GM18498 (cell line): Measurements from ENCODE around the gene RCBTB1.
"Not testable (repeated sequence)": the region's sequence is repeated elsewhere in the genome, so short reads cannot be mapped to it uniquely, and the experiment has no call there.

Experiments used
- ATAC-seq: cut with Tn5 transposase; IDR thresholded peaks from one replicate; pipeline ENCODE4 v1.9.1; 2021; ENCODE audit warnings: mild to moderate bottlenecking, moderate library complexity; ENCODE audit not compliant: unreplicated experiment

Gene RCBTB1

DNA sequence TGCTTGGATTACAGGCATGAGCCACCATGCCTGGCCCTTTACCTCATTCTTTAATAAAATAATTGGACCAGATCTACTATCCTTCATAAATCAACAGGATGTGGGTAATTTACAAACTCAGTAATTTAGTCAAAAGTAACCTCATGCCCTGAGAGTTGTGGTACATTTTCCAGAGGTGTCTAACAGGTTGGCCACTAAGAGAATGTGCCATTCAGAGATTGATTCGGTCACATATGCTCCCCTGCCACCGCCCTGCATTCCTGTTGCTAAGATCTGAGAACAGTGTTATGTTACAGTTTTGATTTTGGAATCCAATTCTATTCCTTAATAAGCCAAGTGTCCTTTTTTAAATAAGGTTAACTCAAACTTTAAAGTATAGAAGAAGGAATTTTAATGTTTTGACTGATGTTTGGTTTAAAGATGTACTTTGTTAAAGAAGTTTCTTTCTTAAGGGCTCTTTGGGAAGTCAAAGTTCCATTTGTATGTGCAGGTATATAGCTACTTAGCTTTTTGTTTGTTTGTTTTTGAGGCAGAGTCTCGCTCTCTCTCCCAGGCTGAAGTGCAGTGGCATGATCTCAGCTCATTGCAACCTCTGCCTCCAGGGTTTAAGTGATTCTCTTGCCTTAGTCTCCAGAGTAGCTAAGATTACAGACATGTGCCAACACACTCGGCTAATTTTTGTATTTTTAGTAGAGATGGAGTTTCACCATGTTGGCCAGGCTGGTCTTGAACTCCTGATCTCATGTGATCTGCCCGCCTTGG is 60.4 kb downstream of the RCBTB1 start:
- no peak for ATAC-seq

DNA sequence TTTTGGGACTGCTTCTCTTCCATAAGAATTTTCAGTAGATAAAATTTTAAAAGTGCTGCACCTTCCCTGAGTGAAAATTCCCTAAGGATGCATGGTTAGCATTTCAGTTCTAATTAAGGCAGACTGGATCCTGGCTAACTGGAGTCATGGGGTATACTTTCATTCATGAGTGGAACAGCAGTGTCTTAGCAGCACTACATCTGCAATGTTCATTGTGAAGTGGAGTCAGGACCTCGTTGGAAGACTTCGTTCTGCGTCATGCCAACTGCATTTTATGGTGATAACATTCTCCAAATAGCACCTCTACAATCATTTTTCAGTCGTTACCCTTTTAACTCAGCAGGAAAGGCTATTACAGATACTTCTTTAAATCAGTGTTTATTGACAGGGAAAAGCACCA is 64.1 kb downstream of the RCBTB1 start:
- no peak for ATAC-seq

DNA sequence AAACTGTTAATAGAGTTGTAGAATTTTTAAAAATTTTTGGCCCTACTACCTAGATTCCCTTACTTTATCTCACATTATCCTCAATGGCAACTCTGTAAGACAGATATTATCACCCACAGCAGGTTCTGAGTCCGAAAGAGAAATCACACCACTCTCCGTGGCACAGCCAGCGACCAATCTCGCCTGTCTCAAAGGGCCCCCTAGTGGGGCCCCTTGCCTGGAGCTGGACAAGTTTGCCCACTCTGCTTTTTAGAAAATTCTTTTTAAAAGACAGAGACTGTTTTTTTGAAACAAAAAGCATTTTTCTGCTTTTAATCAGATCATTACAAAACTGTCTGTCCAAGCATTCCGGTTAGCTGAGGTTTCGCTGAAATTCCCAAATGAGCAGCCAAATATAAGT is 67.9 kb downstream of the RCBTB1 start:
- ATAC-seq, result no peak

DNA sequence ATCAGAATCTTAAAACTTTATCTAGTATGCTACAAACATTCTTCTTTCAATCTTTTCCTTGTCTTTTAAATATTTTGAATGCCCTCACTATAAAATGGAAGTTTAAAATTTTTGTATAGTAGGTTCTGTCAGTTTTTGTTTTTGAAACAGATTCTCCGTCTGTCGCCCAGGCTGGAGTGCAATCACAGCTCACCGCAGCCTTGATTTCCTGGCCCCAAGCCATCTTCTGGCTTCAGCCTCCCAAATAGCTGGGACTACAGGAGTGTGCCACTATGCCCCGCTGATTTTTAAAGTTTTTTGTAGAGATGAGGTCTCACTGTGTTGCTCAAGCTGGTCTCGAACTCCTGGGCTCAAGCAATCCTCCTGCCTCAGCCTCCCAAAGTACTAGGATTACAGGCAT is 68.9 kb downstream of the RCBTB1 start:
- ATAC-seq, result no peak

DNA sequence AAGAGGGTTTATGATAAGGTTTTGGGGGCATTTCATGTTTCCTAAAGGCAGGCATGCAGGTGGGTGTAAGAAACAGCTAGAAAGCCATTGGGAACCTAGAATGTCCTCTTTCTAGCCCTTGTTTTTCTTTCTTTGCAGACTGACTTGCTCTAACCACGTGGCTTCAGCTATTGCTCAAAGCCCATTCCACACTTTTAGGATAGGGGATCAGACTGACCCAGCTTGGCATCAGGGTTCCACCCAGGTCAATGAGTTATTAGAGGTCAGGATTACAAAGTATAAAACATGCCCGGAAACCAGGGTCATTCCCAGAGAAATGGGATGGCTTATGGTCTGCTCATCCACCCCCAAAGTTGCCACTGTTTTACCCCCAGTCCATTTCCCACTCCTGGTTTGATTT is 72.8 kb downstream of the RCBTB1 start:
- ATAC-seq, result no peak

DNA sequence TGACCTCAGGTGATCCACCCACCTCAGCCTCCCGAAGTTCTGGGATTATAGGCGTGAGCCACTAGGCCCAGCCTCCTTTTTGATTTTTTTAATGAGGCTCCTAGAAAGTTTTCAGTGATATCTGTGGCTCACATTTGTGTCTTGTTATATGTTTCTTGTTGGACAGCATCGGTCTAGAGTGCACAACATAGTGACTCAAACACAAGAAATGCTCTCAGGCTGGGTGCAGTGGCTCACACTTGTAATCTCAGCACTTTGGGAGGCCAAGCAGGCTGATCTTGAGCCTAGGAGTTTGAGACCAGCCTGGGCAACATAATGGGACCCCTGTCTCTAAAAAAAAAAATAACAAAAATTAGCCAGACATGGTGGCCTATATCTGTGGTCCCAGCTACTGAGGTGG is 81.4 kb downstream of the RCBTB1 start:
- no peak for ATAC-seq

DNA sequence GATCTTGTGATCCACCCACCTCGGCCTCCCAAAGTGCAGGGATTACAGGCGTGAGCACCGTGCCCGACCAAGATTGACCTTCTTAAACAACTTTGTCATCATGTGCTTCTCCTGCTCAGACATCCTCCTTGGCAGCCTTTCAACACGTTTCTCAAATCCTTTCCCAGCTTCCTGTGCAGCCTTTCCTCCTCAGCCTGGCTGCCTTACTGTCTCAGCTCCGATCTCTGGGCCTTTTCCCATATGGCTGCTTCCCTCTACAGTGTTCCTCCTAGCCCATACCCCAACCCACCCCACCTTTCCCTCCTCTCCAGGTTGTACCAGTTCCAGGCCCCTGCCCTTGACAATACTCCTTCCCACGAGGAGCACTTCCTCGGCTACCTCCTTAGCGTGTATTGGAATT is 82.4 kb downstream of the RCBTB1 start:
- ATAC-seq, result no peak

DNA sequence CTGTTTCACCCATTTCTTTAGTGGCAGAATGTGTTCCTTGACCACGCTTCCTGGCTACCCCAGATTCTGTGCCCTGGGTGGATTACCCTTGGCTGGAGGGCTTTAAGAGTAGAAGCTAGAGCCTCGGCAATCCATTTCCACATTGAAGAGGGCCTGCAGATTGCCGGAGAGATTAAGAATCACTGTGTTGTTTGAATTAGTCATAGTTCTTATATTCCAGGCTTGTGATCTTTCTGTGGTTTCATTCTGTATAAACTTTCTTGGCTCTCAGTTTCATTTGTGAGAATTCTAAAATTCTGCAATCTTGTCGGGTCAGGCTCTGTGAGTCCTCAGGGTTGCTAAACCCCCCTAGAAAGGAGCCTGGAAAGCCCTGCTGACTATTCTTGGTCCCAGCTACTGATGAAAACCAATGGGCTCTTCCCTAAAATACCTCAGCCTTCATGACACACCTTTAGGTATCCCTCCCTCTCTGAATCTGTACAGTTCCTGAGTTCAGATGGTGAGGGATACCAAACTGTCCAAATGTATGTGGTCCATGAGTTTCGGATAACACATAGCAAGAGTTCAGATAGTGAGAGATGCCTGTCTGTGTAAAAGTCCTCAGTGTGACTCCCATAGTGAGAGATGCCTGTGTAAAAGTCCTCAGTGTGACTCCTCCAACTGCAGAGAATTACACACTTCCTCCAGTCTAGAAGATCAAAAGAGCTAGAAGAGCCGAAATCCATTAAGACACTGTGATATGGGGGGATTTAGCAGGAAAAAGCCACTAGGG is 85.3 kb downstream of the RCBTB1 start:
- no peak for ATAC-seq

DNA sequence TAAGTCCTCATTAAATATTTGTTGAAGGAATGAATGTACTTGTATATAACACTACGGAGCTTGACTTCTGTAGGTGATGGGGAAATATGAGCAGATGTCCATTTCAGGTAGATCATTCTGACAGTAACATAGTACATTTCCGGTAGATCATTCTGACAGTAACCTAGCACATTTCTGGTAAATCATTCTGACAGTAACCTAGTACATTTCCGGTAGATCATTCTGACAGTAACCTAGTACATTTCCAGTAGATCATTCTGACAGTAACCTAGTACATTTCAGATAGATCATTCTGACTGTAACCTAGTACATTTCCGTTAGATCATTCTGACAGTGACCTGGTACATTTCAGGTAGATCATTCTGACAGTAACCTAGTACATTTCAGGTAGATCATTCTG is 87.2 kb downstream of the RCBTB1 start:
- no peak for ATAC-seq

DNA sequence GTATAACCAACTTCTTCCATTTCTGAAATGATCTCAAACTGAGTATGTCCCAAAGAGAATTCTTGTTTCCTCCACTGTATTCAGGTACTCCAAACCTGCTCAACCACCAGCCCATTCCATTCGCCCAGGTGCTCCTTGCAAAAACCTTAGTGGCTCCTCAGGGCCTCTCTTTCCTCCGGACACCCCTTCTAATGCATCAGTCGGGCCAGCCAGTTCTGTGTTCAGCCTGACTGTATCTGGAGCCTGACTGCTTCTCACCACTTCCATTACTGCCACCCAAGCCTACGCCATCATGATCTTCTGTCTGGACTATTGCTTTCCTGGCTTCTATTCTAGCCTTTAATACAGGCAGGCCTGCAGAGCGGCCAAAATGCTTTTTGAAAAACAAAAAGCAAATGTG is 88.1 kb downstream of the RCBTB1 start:
- no peak for ATAC-seq

DNA sequence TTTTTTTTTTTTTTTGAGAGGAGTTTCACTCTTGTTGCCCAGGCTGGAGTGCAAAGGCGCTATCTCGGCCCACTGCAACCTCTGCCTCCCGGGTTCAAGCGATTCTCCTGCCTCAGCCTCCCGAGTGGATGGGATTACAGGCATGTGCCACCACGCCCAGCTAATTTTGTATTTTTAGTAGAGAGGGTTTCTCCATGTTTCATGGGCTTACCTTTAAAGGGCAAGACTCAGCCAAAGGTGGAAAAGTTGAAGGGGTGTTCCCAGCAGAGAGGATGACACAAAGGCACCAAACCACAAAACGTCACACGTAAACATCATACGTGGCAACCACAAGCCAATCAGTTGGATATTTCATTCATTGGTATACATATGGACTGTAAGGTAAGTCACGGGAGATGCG is 88.5 kb downstream of the RCBTB1 start:
- ATAC-seq, result not testable (repeated sequence)

DNA sequence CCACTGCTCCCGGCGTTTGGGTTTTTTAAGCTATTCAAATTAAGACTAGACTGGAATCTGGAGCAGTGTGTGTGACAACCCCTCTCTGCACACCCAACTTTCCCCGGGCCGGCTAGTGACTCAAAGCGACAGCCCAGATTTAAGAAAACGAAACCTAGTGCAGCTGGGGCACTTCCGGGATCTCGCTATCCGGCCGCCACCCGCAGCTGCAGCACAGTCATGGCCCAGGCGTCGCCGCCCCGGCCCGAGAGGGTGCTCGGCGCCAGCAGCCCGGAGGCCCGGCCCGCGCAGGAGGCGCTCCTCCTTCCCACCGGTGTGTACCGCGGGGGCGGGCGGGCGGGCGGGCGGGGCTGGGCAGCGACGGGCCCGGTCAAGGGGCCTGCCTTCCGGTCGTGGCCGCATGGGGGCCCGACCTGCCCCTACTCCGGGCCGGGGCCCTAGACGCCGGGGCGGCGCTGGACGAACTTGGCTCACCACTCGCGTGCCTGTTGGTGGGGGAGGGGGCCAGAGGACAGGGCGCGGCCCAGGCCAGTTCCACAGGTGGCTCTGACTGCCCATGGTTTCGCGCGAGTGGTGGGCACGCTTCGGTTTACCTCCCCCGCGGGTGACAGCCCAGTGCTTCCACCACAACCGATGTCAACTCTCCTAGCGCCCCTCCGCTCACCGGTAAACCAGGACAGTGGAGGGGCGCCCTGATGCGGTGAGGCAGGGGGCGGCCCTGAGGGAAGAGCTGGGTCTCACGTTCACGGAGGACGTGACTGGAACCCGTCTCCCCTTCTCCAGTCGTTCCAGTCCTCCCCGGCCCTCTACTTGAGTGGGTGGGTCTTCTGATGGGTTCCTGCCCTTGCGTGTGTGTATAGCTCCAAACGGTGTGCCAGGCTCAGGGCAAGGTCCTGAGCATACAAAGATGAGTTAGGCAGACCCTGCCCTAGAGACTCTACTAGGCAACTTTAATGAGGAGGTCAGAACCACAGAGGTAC is 89.3 kb downstream of the RCBTB1 start, which contains the start of gene PHF11:
PHF11 (plus strand) TSS at position 171 of the 980 bp plus-strand sequence; CDS start at position 220, 49 bp downstream.
- peak; percentile 83 for ATAC-seq

DNA sequence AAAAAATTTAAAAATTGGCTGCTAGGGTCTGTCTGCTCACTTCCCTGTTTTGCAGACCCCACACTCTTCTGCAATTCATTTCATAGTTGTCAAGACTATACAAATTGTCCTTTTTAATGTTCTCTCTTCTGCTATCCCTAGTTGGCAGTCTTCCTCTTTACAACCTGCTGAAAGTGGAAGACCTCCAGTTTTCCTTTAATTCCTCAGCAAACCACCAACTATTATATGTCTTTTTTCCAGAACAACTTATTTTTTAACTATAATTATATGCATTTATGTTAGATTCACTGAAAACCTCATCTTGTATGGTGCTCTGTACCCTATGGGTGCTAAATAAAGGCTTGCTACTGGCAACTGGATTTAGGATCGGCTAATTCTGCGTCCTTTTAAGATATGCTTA is 90.7 kb downstream of the RCBTB1 start:
- no peak for ATAC-seq

DNA sequence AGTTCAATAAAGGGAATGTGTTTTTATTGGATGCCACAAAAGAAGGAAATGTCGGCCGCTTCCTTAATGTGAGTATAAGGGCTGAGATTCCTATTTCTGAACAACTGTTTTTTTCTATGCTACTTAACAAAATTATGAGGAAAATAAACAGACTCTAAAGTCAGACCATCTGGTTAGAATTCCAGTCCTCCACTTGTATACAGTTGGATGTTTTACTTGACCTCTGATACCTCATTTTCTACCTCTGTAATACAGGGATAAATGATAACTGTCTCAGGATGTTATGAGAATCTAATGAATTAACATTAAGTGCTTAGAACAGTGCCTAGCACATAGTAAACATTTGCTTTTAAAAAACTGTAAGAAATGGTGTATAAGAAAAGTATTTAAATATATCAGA is 96.8 kb downstream of the RCBTB1 start:
- no peak for ATAC-seq
